ENCODE measurements around the gene LHX4. TPM values are rescaled to one million over a fixed set of nuclear protein-coding genes. Genes with fewer than 3 reads are reported as not detected.

Gene LHX4
- total and polyA plus RNA-seq, 2 of the 4 experiments (the other 2 are of a cell fraction), result 0.05 to 0.18 TPM

DNA sequence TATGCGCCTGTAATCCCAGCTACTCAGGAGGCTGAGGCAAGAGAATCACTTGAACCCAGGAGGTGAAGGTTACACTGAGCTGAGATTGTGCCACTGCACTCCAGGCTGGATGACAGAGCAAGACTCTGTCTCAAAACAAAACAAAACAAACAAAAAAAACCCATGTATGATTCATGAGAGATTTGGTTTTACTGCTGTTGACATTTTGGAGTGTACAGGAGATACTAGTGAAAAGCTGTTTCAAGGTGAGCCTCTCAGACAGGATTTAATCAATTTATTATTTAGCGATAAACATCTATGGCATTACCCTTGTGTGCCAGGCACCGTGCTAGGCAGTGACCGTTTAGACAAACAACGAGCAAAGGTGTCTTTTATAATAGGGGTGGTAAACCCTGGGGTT, 16.5 kb downstream of the LHX4 start:
- Histone ChIP-seq H3K4me3 (ENCODE audit: insufficient read depth, low read depth, low read length) (no peak overlapping the region), H2AK5ac (ENCODE audit: low read depth, low read length) (no peak overlapping the region), H2BK15ac (ENCODE audit: low read depth, low read length) (no peak overlapping the region), H3K4me2 (ENCODE audit: low read depth, low read length) (no peak overlapping the region), H3K27ac (ENCODE audit: insufficient read depth, low read length) (no peak overlapping the region), H4K91ac (ENCODE audit: insufficient read depth, low read depth, low read length) (no peak overlapping the region), H2AFZ (replicated peaks; ENCODE audit: low read length, poor library complexity) (no peak overlapping the region), H3K14ac (replicated peaks; ENCODE audit: low read depth, low read length) (no peak overlapping the region), H2BK5ac (ENCODE audit: low read depth, low read length, poor library complexity, severe bottlenecking) (no peak overlapping the region), H2BK120ac (ENCODE audit: low read depth, low read length) (no peak overlapping the region), H4K5ac (ENCODE audit: low read depth, low read length) (no peak overlapping the region), H3K27me3 (ENCODE audit: control insufficient read depth, insufficient read depth, low read length) (peaks cover 23% of the 10 kb centered on the region), H4K20me1 (ENCODE audit: insufficient read depth, low read length) (no peaks in the 10 kb centered on the region), H3K79me1 (ENCODE audit: low read depth in 1 of 2, low read length in 2 of 2) (no peaks in the 10 kb centered on the region), H3K56ac (ENCODE audit: extremely low read depth, insufficient read depth, low read length) (no peak overlapping the region), H3K36me3 (ENCODE audit: control insufficient read depth, insufficient read depth, low read length) (no peaks in the 10 kb centered on the region), H3K4me1 (ENCODE audit: control insufficient read depth, insufficient read depth, low read length) (peaks cover 4% of the 10 kb centered on the region; the same call in 1 of the 2 replicates), H3K9ac (ENCODE audit: low read depth, low read length) (no peak overlapping the region), H3K9me1 (ENCODE audit: insufficient read depth, low read length) (peaks cover 4% of the 10 kb centered on the region; the same call in 1 of the 2 replicates), H2BK20ac (ENCODE audit: low read depth, low read length) (no peak overlapping the region), H2AK9ac (replicated peaks; ENCODE audit: low read depth, low read length, poor library complexity) (no peak overlapping the region), H3K4ac (ENCODE audit: low read depth, low read length) (no peak overlapping the region), H3K23ac (ENCODE audit: low read depth, low read length) (no peak overlapping the region), H4K8ac (ENCODE audit: low read depth in 2 of 2, low read length in 2 of 2) (no peak overlapping the region), H3K9me3 (ENCODE audit: control insufficient read depth, insufficient read depth, low read length) (no peaks in the 10 kb centered on the region), H3K18ac (ENCODE audit: low read depth, low read length) (no peak overlapping the region)
- DNase-seq, result no peak
- no peak for ATAC-seq (ENCODE audit: low read depth)
- in situ Hi-C loops (cut with MboI; ENCODE audit: low sequenced_read_pairs), result no loop called here
- intact Hi-C loops (cut with micrococcal nuclease), result no loop called here
- dilution Hi-C loops (cut with HindIII; ENCODE audit: low sequenced_read_pairs, unreplicated experiment), result no loop called here
- POLR2A ChIA-PET (ENCODE audit: unreplicated experiment), result no interaction called here
- BruUV-seq (replicated peaks), result no TSS peak
- CTCF ChIA-PET, result no interaction called here
- no peak for TF ChIP-seq MAFK (IDR thresholded peaks at IDR 0.05; ENCODE audit: low read depth, low read length)
- no peak for TF ChIP-seq MXI1 (IDR thresholded peaks at IDR 0.05; ENCODE audit: borderline replicate concordance, low read depth, low read length)
- TF ChIP-seq SMC3 (IDR thresholded peaks at IDR 0.05; ENCODE audit: low read depth, low read length), result no peak
- no peak for TF ChIP-seq RAD21 (IDR thresholded peaks at IDR 0.05; ENCODE audit: low read length)
- TF ChIP-seq NFE2L2 (IDR thresholded peaks at IDR 0.05; ENCODE audit: low read depth, low read length), result no peak
- TF ChIP-seq BHLHE40 (IDR thresholded peaks at IDR 0.05; ENCODE audit: low read depth, low read length), result no peak
- no peak for TF ChIP-seq RFX5 (IDR thresholded peaks at IDR 0.05; ENCODE audit: low read depth, low read length)
- no peak for TF ChIP-seq RCOR1 (IDR thresholded peaks at IDR 0.05; ENCODE audit: insufficient replicate concordance, low read length)
- TF ChIP-seq CEBPB (IDR thresholded peaks at IDR 0.05; ENCODE audit: low read depth, low read length), result no peak
- no peak for TF ChIP-seq FOS (IDR thresholded peaks at IDR 0.05; ENCODE audit: low read depth, low read length)
- TF ChIP-seq, protein P1, sequence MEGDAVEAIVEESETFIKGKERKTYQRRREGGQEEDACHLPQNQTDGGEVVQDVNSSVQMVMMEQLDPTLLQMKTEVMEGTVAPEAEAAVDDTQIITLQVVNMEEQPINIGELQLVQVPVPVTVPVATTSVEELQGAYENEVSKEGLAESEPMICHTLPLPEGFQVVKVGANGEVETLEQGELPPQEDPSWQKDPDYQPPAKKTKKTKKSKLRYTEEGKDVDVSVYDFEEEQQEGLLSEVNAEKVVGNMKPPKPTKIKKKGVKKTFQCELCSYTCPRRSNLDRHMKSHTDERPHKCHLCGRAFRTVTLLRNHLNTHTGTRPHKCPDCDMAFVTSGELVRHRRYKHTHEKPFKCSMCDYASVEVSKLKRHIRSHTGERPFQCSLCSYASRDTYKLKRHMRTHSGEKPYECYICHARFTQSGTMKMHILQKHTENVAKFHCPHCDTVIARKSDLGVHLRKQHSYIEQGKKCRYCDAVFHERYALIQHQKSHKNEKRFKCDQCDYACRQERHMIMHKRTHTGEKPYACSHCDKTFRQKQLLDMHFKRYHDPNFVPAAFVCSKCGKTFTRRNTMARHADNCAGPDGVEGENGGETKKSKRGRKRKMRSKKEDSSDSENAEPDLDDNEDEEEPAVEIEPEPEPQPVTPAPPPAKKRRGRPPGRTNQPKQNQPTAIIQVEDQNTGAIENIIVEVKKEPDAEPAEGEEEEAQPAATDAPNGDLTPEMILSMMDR (conservative IDR thresholded peaks at IDR 0.05; ENCODE audit: low read depth, low read length), result no peak
- no peak for TF ChIP-seq MAZ (IDR thresholded peaks at IDR 0.05; ENCODE audit: borderline replicate concordance, low read depth, low read length)
- whole genome bisulfite sequencing, 2 experiments (ENCODE audit: extremely low coverage in 2 of 2, insufficient read length in 1 of 2), result 75% methylated on average over 2 of the region's 5 CpGs; no CpG with 5 or more reads in 1 of the 2 experiments

Data from IMR-90 (cell line).